Frontal cortex (tissue), 4 donors: ENCODE results near the gene ONECUT3. TPM values are rescaled to one million over a fixed set of nuclear protein-coding genes. Genes with fewer than 3 reads are reported as not detected.

Source experiments
- DNase-seq, 2 donors: peaks; one replicate each; pipeline ENCODE4 v3.0.0; 2012; ENCODE audit warnings: low spot score in 2 of 2
- FAIRE-seq: peaks from 2 replicates; lab custom pipeline; 2012; peaks lifted over from hg19 to GRCh38; lab: Jason Lieb, UNC
- total RNA-seq: library from RNA; depleted of rRNA; stranded (reverse); fragments of >200 nt; gene quantifications from one replicate; pipeline ENCODE4 v1.2.3, GENCODE V29; 2014
- donor health status: control.
- donor health status: control.
- donor health status: control.

ONECUT3 gene
- total RNA-seq, 1 donor from 2014 or later, result not detected

- FAIRE-seq, result no peak
- no peak for DNase-seq
These were observed 16.4 kb upstream of the ONECUT3 start for GRCh38 chr19:1736927-1737326.

- no peak for DNase-seq
- no peak for FAIRE-seq
These were observed 13.2 kb upstream of the ONECUT3 start for GRCh38 chr19:1739960-1740629.

- no peak for FAIRE-seq
- DNase-seq, result no peak
These were observed 10.2 kb upstream of the ONECUT3 start for GRCh38 chr19:1742989-1743696.

- no peak for DNase-seq
- FAIRE-seq, result no peak
These were observed 9.1 kb upstream of the ONECUT3 start for GRCh38 chr19:1744133-1744665.

- no peak for DNase-seq
- no peak for FAIRE-seq
These were observed 8.3 kb upstream of the ONECUT3 start for GRCh38 chr19:1744822-1745563.

GRCh38 chr19:1745589-1746031 is 7.7 kb upstream of the ONECUT3 start:
- FAIRE-seq (no peak), DNase-seq (no peak)

GRCh38 chr19:1746401-1747284 is 6.7 kb upstream of the ONECUT3 start:
- FAIRE-seq (no peak), DNase-seq (no peak)

GRCh38 chr19:1747285-1748114 is 5.8 kb upstream of the ONECUT3 start:
- no peak for FAIRE-seq
- DNase-seq, result no peak

DNA sequence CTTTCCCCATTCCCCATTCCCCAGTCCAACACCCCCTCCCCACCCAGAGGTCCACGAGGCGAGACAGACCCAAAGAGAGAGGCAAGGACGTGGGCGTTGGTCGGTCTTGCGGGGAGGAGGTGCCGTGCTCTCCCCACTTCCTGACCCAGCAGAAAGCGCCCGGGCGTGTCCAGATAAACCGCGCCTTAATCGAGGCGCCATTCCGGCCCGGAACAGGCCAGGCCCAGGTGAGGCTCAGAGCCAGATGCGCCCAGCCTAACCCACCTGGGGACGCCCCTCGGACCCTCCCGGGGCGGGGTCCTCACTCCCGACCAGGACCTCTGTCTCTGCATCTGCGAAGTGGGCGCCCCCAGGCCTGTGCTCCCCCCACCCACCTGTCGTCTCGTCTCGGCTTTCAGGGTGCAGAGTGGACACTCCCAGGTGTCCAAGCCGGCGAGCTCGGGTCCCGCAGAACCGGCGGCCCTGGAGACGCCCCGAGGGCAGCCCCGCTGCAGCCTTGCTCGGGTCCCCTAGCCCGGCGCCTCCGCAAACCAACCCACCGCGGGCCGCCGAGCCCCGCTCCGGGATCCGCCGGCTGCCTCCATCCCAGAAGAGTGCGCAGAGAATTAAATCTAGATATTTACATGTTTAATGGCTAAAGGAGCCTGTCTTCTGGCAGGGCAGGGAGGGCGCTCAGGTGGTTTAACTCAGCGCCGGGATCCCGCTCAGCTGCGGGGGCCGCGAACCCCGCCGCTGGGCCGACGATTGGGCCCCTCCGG is 5.0 kb upstream of the ONECUT3 start:
- no peak for DNase-seq
- no peak for FAIRE-seq

DNA sequence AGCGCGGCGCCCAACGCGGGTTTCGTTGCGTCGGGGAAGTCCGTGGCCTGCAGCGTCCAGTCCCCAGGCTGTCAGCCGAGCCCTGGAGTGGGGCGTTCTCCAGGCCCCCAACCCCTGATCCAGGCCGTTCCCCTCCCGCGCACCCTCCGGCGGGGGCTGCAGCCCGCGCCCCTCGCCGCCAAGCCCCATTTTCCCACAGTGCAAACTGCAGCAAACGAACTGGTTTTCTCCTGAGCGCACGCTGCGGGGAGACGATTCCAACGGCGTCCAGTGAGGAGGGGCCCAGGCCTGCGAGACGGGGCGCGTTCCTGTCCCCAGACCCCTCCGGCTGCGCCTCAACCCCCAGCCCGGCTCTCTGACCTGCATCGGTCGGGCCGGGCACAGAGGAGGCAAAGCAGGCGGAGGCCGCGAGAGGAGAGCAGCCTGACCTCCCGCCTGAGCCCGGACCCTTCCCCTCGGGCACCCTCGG is 4.4 kb upstream of the ONECUT3 start:
- no peak for FAIRE-seq

GRCh38 chr19:1749373-1750342 is 3.6 kb upstream of the ONECUT3 start:
- DNase-seq, result no peak
- no peak for FAIRE-seq

More for the DNA sequence above, 4.4 kb upstream of the ONECUT3 start:
- no peak for DNase-seq

- DNase-seq, result no peak
- no peak for FAIRE-seq
These were observed 2.8 kb upstream of the ONECUT3 start for GRCh38 chr19:1750343-1751021.

DNA sequence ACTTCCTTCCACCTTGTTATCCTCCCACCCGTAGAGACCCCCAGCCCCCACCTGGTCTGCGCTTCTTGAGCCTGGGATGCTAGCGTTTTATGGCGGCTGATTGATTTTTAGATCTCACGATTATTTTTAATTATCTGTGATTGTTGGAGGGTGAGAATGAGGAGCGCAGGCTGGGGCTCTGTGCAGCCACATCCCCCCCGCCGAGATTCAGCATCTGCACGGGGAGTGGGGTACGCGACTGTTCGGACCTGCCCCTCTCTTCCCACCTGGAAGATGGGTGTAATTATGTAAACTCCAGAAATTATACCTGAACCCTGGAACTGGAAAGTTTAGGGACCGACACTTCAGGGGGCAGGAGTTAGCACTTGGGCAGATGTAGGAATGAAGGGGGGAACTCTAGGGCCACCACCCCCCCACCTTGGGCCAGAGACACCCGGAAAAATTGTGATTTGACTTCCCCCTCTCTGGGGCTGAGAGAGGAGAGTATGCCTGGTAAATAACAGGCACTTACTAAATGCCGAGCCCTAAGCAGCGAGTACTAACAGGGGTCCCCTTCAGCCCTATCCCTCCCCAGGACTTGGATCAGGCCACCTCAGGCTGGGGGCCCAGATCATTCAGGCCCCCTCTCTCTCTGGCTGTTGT is 1.8 kb upstream of the ONECUT3 start:
- FAIRE-seq, result no peak
- no peak for DNase-seq

- DNase-seq (no peak), FAIRE-seq (no peak)
These were observed 1.1 kb upstream of the ONECUT3 start for GRCh38 chr19:1752009-1752756.

GRCh38 chr19:1754018-1754635 is 821 bp downstream of the ONECUT3 start:
- no peak for FAIRE-seq

More at GRCh38 chr19:1754018-1754635, 821 bp downstream of the ONECUT3 start:
- DNase-seq, result no peak
